Bronchial epithelial cell (primary cell): ENCODE results near the gene OSBPL1A. TPM values are rescaled to one million over a fixed set of nuclear protein-coding genes. Genes with fewer than 3 reads are reported as not detected.

Source experiments
- DNase-seq: peaks from one replicate; pipeline ENCODE4 v3.0.0-alpha.2; 2010; ENCODE audit warnings: low read depth
- FAIRE-seq: peaks from 2 replicates; lab custom pipeline; 2011; peaks lifted over from hg19 to GRCh38; lab: Jason Lieb, UNC
- H3K27me3 ChIP-seq: 2 replicates; pipeline ENCODE4 v1.5.1; 2011; ENCODE audit warnings: low read length; ENCODE audit not compliant: control insufficient read depth, insufficient read depth
- H3K36me3 ChIP-seq: 2 replicates; pipeline ENCODE4 v1.5.1; 2011; ENCODE audit warnings: low read length; ENCODE audit not compliant: control insufficient read depth, insufficient read depth
- H3K4me3 ChIP-seq: 2 replicates; pipeline ENCODE4 v1.5.1; 2011; ENCODE audit warnings: mild to moderate bottlenecking, low read depth, low read length, control low read depth
- total RNA-seq: library from RNA; depleted of rRNA; stranded (reverse); fragments of >200 nt; gene quantifications from 2 replicates; pipeline ENCODE4 v1.2.1, GENCODE V29; 2014
- TF ChIP-seq, protein P1 (sequence below): IDR thresholded peaks from 2 replicates; pipeline ENCODE4 v1.5.1; 2011; ENCODE audit warnings: mild to moderate bottlenecking, moderate library complexity, low read length, control low read depth, inconsistent platforms; ENCODE audit not compliant: insufficient read depth, severe bottlenecking

OSBPL1A gene
- total RNA-seq, 1 donor from 2014 or later: 22.6 TPM

GRCh38 chr18:24185805-24186204 is 211.8 kb downstream of the OSBPL1A start:
- TF ChIP-seq, protein P1, sequence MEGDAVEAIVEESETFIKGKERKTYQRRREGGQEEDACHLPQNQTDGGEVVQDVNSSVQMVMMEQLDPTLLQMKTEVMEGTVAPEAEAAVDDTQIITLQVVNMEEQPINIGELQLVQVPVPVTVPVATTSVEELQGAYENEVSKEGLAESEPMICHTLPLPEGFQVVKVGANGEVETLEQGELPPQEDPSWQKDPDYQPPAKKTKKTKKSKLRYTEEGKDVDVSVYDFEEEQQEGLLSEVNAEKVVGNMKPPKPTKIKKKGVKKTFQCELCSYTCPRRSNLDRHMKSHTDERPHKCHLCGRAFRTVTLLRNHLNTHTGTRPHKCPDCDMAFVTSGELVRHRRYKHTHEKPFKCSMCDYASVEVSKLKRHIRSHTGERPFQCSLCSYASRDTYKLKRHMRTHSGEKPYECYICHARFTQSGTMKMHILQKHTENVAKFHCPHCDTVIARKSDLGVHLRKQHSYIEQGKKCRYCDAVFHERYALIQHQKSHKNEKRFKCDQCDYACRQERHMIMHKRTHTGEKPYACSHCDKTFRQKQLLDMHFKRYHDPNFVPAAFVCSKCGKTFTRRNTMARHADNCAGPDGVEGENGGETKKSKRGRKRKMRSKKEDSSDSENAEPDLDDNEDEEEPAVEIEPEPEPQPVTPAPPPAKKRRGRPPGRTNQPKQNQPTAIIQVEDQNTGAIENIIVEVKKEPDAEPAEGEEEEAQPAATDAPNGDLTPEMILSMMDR: no peak
- no peak for DNase-seq
- Histone ChIP-seq H3K27me3 (no peaks in the 10 kb centered on the region), H3K36me3 (no peaks in the 10 kb centered on the region), H3K4me3 (no peak overlapping the region)
- no peak for FAIRE-seq

- no peaks in the 10 kb centered on the region for H3K36me3 ChIP-seq
- no peak overlapping the region for H3K4me3 ChIP-seq
- TF ChIP-seq, protein P1: no peak
- H3K27me3 ChIP-seq: no peaks in the 10 kb centered on the region
- FAIRE-seq (no peak), DNase-seq (peak; percentile 67)
Measured at GRCh38 chr18:24181806-24182205, 215.8 kb downstream of the OSBPL1A start.

DNA sequence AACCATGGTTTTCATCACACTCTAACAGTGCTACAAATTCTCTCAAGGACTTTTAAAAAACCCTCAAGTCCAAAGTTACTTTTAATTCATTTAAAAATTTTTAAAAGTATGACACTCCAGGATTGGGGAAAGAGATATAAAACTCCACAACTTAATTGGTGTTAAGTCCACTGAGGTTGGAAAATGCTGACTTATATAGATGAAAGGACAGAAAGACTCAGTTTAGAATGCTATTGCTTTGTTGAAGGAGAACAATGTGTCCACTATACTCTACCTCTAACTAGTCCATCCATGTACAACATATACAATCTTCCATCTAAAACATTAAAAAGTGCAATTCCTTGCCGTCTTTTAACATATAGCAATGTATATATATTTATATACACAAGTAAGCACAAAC is 217.6 kb downstream of the OSBPL1A start:
- H3K27me3 ChIP-seq: no peaks in the 10 kb centered on the region
- H3K4me3 ChIP-seq: no peak overlapping the region
- no peak for FAIRE-seq
- TF ChIP-seq, protein P1: no peak
- no peaks in the 10 kb centered on the region for H3K36me3 ChIP-seq
- no peak for DNase-seq

DNA sequence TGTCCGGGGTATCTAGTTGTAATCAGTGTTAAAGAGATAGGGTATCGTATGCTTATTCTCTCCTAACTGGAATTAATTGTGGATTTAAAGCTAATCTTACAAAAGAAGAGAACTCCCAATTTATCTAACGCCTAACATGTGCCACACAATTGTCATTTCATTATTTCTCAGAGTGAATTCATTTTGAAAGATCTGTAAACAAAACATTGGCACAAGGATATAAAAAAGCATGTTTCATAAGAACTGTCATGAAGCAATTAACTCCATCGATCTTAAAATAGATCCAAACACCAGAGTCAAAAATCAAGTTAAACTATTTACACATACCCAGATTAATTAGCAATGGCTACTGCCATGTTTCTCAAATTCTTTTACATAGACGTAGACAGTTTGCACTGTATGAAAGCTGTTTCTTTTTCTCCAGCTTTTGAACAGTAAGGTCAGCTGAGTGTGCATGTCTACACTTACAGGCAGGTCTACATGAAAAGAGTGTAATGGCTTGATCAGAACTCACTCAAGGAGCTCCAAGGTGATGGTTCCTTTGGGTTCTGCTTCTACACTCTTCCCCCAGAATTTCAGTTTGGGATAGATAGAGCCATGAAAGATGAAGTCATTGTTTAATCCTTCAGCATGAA is 220.0 kb downstream of the OSBPL1A start:
- no peaks in the 10 kb centered on the region for H3K27me3 ChIP-seq
- H3K36me3 ChIP-seq: no peaks in the 10 kb centered on the region
- DNase-seq: no peak
- no peak for FAIRE-seq
- TF ChIP-seq, protein P1: no peak
- no peak overlapping the region for H3K4me3 ChIP-seq

- no peak overlapping the region for H3K4me3 ChIP-seq
- DNase-seq (peak; percentile 38), FAIRE-seq (no peak)
- H3K27me3 ChIP-seq: no peaks in the 10 kb centered on the region
- no peaks in the 10 kb centered on the region for H3K36me3 ChIP-seq
- TF ChIP-seq, protein P1: peak; percentile 88
Measured at GRCh38 chr18:24176727-24177416, 220.8 kb downstream of the OSBPL1A start.
